C4-2B (cell line): Measurements from ENCODE around the gene FNDC3A.
A peak's percentile ranks its signal among the peaks of the same experiment; 100 is the strongest.

Experiments
- H3K27ac ChIP-seq: fragments of 450-650 bp; 2 replicates; pipeline ENCODE4 v1.5.1; 2017
- CTCF ChIP-seq: fragments of 450-650 bp; conservative IDR thresholded peaks from 2 replicates; pipeline ENCODE4 v1.5.1; 2017; ENCODE audit warnings: mild to moderate bottlenecking
- ZFX ChIP-seq: fragments of 450-650 bp; IDR thresholded peaks from 2 replicates; pipeline ENCODE4 v1.6.1; 2017

The FNDC3A gene

GRCh38 chr13:49214917-49215376 lies 239.2 kb downstream of the FNDC3A start:
- peak; percentile 39 for TF ChIP-seq CTCF
- no peak for TF ChIP-seq ZFX
- peak overlapping the region; percentile 29 for H3K27ac ChIP-seq

- TF ChIP-seq ZFX (no peak), CTCF (no peak)
- no peak overlapping the region for H3K27ac ChIP-seq
These were observed 240.6 kb downstream of the FNDC3A start for GRCh38 chr13:49216334-49216733.

GRCh38 chr13:49217962-49218492 lies 242.3 kb downstream of the FNDC3A start:
- TF ChIP-seq CTCF = no peak
- TF ChIP-seq ZFX = no peak
- H3K27ac ChIP-seq = no peak overlapping the region

- H3K27ac ChIP-seq = no peak overlapping the region
- TF ChIP-seq ZFX (no peak), CTCF (no peak)
These were observed 242.9 kb downstream of the FNDC3A start for GRCh38 chr13:49218493-49219051.

- TF ChIP-seq ZFX (no peak), CTCF (no peak)
These were observed 243.9 kb downstream of the FNDC3A start for GRCh38 chr13:49219647-49220035.

GRCh38 chr13:49220036-49220855 lies 244.5 kb downstream of the FNDC3A start, which contains the start of gene MLNR:
MLNR (plus strand) TSS chr13:49220338; CDS start chr13:49220338, 0 bp downstream.
- H3K27ac ChIP-seq = no peak within 1 kb of the TSS
- TF ChIP-seq ZFX = no peak
- no peak for TF ChIP-seq CTCF

More at GRCh38 chr13:49219647-49220035, 243.9 kb downstream of the FNDC3A start:
- H3K27ac ChIP-seq = no peak overlapping the region
